Hematopoietic multipotent progenitor cell treated with erythropoietin and hydrocortisone succinate and interleukin-3 and kit ligand, for 6 days (in vitro differentiated cells): Measurements from ENCODE around the gene CFAP68.
"Not testable (repeated sequence)": the region's sequence is repeated elsewhere in the genome, so short reads cannot be mapped to it uniquely, and the experiment has no call there.

Experiments used
- DNase-seq: peaks from one replicate; pipeline ENCODE4 v3.0.0-alpha.2; 2015

CFAP68 gene

GRCh38 chr11:111918390-111919256, 39.3 kb downstream of the CFAP68 start, which contains the start of gene C11orf52:
C11orf52 (plus strand) TSS chr11:111918913; CDS start chr11:111918973, 60 bp downstream.
- DNase-seq: no peak

DNA sequence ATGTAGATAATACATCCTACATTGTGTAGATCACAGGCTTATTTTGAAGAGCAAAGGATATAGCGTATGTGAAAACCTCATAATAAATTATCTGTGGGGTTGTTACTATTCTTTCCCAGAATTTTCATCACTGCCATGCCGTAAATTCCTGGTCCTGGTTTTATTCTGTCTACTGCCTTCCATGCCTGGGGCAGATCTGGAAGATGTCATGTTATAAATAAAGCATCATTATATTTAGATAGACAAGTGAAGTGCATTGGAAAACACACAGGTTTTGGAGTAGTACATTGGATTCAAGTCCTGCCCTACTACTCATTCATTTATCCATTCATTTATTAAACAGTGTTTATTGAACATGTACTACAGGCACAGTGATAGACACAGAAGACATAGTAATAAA, 41.6 kb downstream of the CFAP68 start:
- DNase-seq: no peak

- DNase-seq: no peak
Measured at GRCh38 chr11:111921541-111922230, 42.3 kb downstream of the CFAP68 start.

DNA sequence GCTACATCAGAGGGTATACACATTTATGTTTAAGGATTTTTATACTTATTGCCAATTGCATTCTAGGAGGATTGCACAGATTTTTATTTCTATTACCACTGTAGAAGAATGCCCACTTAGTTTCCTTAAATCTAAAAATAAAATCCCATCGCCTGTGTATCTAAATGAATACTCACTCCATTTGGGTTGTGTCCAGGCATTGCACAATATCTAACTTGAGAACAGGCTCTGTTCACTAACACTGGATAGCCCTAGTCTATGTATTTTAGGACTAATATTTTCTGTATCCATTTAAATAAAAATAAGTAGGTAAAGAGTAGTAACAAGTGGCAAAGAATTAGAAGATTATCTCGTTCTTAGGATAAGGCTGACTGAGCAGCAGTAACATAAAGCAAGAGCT, 43.5 kb downstream of the CFAP68 start:
- no peak for DNase-seq

DNA sequence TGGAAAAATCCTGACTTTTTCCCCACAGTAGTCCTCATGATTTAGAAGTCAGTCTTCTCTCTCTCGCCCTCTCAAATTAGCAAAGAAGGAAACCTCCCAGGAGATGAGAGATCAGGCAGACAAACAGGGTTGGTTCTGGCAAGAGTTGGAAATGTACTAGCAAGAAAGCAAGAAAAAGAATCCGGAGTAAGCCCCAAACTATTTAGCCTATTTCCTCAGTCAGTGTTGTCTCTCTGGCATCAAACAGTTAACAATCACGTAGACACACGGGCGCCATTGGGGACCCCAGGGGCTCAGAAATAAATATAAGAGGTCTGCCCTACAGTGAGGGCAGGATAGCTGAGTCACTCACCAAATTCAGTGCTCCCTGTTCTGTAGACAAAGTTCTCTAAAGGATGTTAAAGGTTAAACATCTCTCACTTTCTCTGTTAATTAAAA, 44.0 kb downstream of the CFAP68 start:
- DNase-seq: no peak

- no peak for DNase-seq
Measured at GRCh38 chr11:111923951-111924350, 44.6 kb downstream of the CFAP68 start.

DNA sequence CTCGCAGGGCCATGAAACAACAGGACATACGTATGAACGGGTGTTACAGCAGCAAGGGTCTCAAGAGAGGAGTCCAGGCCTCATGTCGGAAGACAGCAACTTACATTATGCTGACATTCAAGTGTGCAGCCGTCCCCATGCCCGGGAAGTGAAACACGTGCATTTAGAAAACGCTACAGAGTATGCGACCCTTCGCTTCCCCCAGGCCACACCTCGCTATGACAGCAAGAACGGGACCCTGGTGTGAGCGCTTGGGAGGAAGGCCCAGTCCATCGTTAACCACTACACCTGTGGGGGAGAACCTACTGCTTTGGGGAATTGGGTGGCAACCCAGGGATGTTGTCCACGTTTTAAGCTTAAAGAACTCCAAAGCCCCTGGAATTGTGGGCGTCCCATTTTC, 46.6 kb downstream of the CFAP68 start:
- DNase-seq: no peak

- peak; percentile 97 for DNase-seq
Measured at GRCh38 chr11:111926505-111927391, 47.4 kb downstream of the CFAP68 start.

GRCh38 chr11:111930472-111930871, 51.1 kb downstream of the CFAP68 start:
- DNase-seq: no peak

DNA sequence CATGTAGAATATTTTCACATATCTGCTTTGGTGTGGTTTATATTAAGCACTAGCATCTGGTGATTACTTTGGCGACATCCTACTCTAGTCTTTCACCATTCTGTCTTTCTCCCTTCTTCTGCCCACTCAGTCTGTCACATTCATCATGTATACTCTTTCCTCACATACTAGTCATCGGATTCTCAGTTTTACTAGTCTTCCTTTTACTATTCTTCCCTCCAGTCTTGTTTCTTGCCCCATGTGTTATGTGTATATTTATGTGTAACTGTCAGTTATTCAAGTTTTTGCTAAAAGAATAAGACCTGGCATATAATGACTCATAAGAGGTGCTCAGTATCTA, 53.2 kb downstream of the CFAP68 start:
- DNase-seq: no peak

DNA sequence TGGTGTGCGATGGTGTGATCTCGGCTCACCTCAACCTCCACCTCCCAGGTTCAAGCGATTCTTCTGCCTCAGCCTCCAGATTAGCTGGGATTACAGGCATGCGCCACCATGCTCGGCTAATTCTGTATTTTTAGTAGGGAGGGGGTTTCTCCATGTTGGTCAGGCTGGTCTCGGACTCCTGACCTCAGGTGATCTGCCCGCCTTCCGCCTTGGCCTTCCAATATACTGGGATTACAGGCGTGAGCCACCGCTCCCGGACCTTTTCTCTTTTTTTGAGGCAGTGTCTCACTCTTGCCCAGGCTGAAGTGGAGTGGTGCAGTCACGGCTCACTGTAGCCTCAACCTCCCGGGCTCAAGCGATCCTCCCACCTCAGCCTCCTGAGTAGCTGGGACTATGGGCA, 53.8 kb downstream of the CFAP68 start:
- DNase-seq: not testable (repeated sequence)

GRCh38 chr11:111933872-111934271, 54.5 kb downstream of the CFAP68 start:
- DNase-seq: no peak

GRCh38 chr11:111934306-111934705, 55.0 kb downstream of the CFAP68 start:
- no peak for DNase-seq
